ENCODE results near the gene CEACAM16.

DNA sequence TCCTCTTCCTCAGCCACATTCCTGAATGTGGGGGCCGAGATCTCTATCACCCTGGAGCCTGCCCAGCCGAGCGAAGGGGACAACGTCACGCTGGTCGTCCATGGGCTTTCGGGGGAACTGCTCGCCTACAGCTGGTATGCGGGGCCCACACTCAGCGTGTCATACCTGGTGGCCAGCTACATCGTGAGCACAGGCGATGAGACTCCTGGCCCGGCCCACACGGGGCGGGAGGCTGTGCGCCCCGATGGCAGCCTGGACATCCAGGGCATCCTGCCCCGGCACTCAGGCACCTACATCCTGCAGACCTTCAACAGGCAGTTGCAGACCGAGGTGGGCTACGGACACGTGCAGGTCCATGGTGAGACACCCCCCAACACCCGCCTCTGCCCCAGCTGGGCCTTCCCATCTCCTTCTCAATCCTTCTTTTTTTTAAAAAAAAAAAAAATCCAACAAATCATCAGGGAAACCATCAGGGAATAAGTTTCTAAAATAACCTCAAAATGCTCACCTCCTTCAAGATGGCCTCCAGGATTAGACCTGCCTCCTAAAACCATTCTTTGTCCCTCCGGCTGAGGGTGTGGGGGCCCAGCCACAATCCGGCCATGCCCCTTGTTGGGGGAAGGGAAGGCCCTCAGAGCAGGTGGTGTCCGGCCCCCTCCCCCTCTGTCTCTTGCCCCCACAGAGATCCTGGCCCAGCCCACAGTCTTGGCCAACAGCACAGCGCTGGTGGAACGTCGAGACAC is 4.6 kb downstream of the CEACAM16 start:
- TF ChIP-seq, protein P1, sequence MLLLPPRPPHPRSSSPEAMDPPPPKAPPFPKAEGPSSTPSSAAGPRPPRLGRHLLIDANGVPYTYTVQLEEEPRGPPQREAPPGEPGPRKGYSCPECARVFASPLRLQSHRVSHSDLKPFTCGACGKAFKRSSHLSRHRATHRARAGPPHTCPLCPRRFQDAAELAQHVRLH (tag by site-specific recombination; IDR thresholded peaks at IDR 0.05), result no peak
- TF ChIP-seq, protein P2, sequence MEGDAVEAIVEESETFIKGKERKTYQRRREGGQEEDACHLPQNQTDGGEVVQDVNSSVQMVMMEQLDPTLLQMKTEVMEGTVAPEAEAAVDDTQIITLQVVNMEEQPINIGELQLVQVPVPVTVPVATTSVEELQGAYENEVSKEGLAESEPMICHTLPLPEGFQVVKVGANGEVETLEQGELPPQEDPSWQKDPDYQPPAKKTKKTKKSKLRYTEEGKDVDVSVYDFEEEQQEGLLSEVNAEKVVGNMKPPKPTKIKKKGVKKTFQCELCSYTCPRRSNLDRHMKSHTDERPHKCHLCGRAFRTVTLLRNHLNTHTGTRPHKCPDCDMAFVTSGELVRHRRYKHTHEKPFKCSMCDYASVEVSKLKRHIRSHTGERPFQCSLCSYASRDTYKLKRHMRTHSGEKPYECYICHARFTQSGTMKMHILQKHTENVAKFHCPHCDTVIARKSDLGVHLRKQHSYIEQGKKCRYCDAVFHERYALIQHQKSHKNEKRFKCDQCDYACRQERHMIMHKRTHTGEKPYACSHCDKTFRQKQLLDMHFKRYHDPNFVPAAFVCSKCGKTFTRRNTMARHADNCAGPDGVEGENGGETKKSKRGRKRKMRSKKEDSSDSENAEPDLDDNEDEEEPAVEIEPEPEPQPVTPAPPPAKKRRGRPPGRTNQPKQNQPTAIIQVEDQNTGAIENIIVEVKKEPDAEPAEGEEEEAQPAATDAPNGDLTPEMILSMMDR (tag by site-specific recombination; IDR thresholded peaks at IDR 0.05), result no peak
- TF ChIP-seq YY1 (tag by site-specific recombination; IDR thresholded peaks at IDR 0.05) (no peak), ZNF24 (tag by site-specific recombination; IDR thresholded peaks at IDR 0.05) (no peak), ZNF202 (tag by site-specific recombination; IDR thresholded peaks at IDR 0.05; ENCODE audit: borderline replicate concordance) (no peak), HOXC10 (CRISPR knock-in tag; IDR thresholded peaks at IDR 0.05) (no peak), ZNF664 (tag by site-specific recombination; IDR thresholded peaks at IDR 0.05) (no peak), ZNF354C (tag by site-specific recombination; IDR thresholded peaks at IDR 0.05; ENCODE audit: borderline replicate concordance, low read depth) (no peak), ZNF391 (tag by site-specific recombination; IDR thresholded peaks at IDR 0.05; ENCODE audit: borderline replicate concordance, low read depth) (no peak), ZNF239 (tag by site-specific recombination; IDR thresholded peaks at IDR 0.05) (no peak), ZNF274 (IDR thresholded peaks at IDR 0.05; ENCODE audit: low read length) (no peak), ZNF274 (tag by site-specific recombination; IDR thresholded peaks at IDR 0.05; ENCODE audit: borderline replicate concordance) (no peak), SALL2 (tag by site-specific recombination; IDR thresholded peaks at IDR 0.05; ENCODE audit: borderline replicate concordance) (no peak)
- TF ChIP-seq, protein P3, sequence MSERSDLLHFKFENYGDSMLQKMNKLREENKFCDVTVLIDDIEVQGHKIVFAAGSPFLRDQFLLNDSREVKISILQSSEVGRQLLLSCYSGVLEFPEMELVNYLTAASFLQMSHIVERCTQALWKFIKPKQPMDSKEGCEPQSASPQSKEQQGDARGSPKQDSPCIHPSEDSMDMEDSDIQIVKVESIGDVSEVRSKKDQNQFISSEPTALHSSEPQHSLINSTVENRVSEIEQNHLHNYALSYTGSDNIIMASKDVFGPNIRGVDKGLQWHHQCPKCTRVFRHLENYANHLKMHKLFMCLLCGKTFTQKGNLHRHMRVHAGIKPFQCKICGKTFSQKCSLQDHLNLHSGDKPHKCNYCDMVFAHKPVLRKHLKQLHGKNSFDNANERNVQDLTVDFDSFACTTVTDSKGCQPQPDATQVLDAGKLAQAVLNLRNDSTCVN (tag by site-specific recombination; optimal IDR thresholded peaks at IDR 0.05), result no peak
- TF ChIP-seq, protein P4, sequence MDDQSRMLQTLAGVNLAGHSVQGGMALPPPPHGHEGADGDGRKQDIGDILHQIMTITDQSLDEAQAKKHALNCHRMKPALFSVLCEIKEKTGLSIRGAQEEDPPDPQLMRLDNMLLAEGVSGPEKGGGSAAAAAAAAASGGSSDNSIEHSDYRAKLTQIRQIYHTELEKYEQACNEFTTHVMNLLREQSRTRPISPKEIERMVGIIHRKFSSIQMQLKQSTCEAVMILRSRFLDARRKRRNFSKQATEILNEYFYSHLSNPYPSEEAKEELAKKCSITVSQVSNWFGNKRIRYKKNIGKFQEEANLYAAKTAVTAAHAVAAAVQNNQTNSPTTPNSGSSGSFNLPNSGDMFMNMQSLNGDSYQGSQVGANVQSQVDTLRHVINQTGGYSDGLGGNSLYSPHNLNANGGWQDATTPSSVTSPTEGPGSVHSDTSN (CRISPR knock-in tag; IDR thresholded peaks at IDR 0.05), result no peak
